ENCODE measurements around the gene DUOX2.

DNA sequence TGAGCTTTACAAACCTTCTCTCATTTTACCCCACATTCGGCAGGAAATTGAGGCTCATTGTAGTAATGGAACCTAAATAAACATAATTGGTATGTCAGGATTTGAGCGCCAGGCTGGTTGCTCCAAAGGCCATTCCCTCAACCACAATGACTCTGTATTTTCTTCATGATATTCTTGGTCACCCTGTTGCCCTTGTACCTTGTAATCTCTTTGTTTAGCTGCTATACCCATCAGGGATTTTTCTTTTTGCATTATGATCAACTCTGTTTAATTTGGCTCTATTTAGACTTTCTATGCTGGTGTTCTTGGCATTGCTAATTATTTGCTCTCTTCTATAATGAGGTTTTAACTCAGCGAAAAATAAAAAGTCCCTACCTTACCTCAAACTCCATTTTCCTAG lies 29.8 kb downstream of the DUOX2 start:
- TF ChIP-seq CTCF (IDR thresholded peaks at IDR 0.05; ENCODE audit: poor library complexity, severe bottlenecking) (no peak), EZH2 (IDR thresholded peaks at IDR 0.05; ENCODE audit: borderline replicate concordance, insufficient read depth, low read length, poor library complexity, severe bottlenecking) (no peak), POLR2AphosphoS5 (IDR thresholded peaks at IDR 0.05) (no peak), EP300 (conservative IDR thresholded peaks at IDR 0.05; ENCODE audit: poor library complexity, severe bottlenecking) (no peak), RAD21 (conservative IDR thresholded peaks at IDR 0.05) (no peak), MXI1 (conservative IDR thresholded peaks at IDR 0.05; ENCODE audit: poor library complexity, severe bottlenecking) (no peak), SMC3 (conservative IDR thresholded peaks at IDR 0.05; ENCODE audit: poor library complexity) (no peak)
- TF ChIP-seq, protein P1, sequence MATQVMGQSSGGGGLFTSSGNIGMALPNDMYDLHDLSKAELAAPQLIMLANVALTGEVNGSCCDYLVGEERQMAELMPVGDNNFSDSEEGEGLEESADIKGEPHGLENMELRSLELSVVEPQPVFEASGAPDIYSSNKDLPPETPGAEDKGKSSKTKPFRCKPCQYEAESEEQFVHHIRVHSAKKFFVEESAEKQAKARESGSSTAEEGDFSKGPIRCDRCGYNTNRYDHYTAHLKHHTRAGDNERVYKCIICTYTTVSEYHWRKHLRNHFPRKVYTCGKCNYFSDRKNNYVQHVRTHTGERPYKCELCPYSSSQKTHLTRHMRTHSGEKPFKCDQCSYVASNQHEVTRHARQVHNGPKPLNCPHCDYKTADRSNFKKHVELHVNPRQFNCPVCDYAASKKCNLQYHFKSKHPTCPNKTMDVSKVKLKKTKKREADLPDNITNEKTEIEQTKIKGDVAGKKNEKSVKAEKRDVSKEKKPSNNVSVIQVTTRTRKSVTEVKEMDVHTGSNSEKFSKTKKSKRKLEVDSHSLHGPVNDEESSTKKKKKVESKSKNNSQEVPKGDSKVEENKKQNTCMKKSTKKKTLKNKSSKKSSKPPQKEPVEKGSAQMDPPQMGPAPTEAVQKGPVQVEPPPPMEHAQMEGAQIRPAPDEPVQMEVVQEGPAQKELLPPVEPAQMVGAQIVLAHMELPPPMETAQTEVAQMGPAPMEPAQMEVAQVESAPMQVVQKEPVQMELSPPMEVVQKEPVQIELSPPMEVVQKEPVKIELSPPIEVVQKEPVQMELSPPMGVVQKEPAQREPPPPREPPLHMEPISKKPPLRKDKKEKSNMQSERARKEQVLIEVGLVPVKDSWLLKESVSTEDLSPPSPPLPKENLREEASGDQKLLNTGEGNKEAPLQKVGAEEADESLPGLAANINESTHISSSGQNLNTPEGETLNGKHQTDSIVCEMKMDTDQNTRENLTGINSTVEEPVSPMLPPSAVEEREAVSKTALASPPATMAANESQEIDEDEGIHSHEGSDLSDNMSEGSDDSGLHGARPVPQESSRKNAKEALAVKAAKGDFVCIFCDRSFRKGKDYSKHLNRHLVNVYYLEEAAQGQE (IDR thresholded peaks at IDR 0.05; ENCODE audit: borderline replicate concordance): no peak
